ENCODE data around the gene PLPP3.

DNA sequence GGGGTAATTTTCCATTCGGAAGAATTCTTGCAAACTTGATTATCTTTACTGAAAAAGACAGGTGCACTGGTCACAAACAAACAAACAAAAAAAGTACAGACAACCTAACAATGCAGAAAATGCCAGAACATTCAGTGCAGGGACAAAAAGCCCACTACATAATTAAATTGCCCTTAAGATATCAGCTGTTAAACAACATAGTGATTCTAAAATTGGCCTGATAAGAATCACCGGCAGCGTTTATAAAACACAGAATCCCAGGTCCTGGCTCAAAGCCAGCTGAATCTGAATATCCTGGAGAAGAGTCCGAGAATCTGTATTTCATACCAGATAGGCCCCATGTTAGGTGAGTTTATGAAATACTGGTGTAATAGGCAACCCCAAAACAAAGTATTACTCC is 6.1 kb downstream of the PLPP3 start:
- TF ChIP-seq, protein P1, sequence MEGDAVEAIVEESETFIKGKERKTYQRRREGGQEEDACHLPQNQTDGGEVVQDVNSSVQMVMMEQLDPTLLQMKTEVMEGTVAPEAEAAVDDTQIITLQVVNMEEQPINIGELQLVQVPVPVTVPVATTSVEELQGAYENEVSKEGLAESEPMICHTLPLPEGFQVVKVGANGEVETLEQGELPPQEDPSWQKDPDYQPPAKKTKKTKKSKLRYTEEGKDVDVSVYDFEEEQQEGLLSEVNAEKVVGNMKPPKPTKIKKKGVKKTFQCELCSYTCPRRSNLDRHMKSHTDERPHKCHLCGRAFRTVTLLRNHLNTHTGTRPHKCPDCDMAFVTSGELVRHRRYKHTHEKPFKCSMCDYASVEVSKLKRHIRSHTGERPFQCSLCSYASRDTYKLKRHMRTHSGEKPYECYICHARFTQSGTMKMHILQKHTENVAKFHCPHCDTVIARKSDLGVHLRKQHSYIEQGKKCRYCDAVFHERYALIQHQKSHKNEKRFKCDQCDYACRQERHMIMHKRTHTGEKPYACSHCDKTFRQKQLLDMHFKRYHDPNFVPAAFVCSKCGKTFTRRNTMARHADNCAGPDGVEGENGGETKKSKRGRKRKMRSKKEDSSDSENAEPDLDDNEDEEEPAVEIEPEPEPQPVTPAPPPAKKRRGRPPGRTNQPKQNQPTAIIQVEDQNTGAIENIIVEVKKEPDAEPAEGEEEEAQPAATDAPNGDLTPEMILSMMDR (IDR thresholded peaks at IDR 0.05; ENCODE audit: low read length): no peak
- no peak for TF ChIP-seq EZH2 (IDR thresholded peaks at IDR 0.05; ENCODE audit: borderline replicate concordance, low read length)
